Skeletal muscle tissue (tissue), 4 donors: ENCODE measurements around the gene MTRF1. TPM values are rescaled to one million over a fixed set of nuclear protein-coding genes. Genes with fewer than 3 reads are reported as not detected.

Experiments
- H3K27ac ChIP-seq: one replicate; pipeline ENCODE4 v1.7.0; 2013; ENCODE audit warnings: mild to moderate bottlenecking, low read depth, low read length, inconsistent platforms
- H3K27me3 ChIP-seq, 3 donors: one replicate each; pipeline ENCODE4 v1.7.0; 2013; ENCODE audit warnings: low read length in 3 of 3; ENCODE audit not compliant: control insufficient read depth in 3 of 3, insufficient read depth in 3 of 3
- H3K36me3 ChIP-seq, 3 donors: one replicate each; pipeline ENCODE4 v1.7.0; 2013; ENCODE audit warnings: low read length in 3 of 3; ENCODE audit not compliant: control insufficient read depth in 3 of 3, insufficient read depth in 3 of 3
- H3K4me1 ChIP-seq, 3 donors: one replicate each; pipeline ENCODE4 v1.7.0; 2013; ENCODE audit warnings: low read length in 3 of 3, mild to moderate bottlenecking in 3 of 3; ENCODE audit not compliant: control insufficient read depth in 3 of 3, insufficient read depth in 3 of 3
- H3K4me3 ChIP-seq, 3 donors: one replicate each; pipeline ENCODE4 v1.7.0; 2013; ENCODE audit warnings: low read length in 3 of 3
- H3K9ac ChIP-seq, 3 donors: one replicate each; pipeline ENCODE4 v1.7.0; 2013; ENCODE audit warnings: low read length in 3 of 3, mild to moderate bottlenecking in 3 of 3, moderate library complexity in 2 of 3, low read depth in 1 of 3
- H3K9me3 ChIP-seq, 3 donors: one replicate each; pipeline ENCODE4 v1.7.0; 2013; ENCODE audit warnings: low read length in 3 of 3; ENCODE audit not compliant: control insufficient read depth in 3 of 3
- total RNA-seq: library from RNA; depleted of rRNA; stranded (reverse); fragments of >200 nt; gene quantifications from one replicate; pipeline ENCODE4 v1.2.3, GENCODE V29; 2014
- donor health status: Osteomylitis.

MTRF1 gene
- total RNA-seq, 1 donor from 2014 or later, result 16.7 TPM

DNA sequence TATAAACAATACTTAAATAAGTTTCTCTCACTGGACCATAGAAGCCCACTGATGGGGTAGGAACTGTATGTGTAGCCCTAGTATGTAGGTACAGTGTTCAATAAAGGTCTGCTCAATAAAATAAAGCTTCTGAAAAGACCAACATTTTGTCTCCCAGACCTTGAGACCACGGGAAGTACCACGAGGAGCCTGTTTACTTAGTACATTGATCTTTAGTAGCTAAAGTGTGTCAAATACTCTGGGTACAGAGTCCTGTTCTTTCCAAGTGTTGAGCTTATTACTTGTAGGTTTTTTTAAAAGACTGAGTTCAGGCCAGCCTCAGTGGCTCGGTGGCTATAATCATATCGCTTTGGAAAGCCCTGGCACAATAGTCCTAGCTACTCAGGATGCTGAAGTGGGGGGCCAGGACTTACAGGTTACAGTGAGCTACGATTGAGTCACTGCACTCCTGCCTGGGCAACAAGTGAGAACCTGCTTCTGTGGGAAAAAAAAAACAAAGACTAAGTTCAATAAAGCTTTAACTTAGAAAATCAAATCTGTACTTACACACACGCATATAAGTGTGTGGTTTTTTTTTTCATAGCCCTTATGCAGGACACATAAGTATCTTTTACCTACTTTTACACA, 3.4 kb downstream of the MTRF1 start:
- Histone ChIP-seq H3K4me3 (no peak overlapping the region), H3K9me3 (no peaks in the 10 kb centered on the region), H3K9ac (no peak overlapping the region), H3K36me3 (peaks cover 3 to 23% (median 22%) of the 10 kb centered on the region in 3 donors), H3K27ac (no peak overlapping the region), H3K4me1 (peaks cover 0 to 10% (median 5%) of the 10 kb centered on the region in 3 donors), H3K27me3 (no peaks in the 10 kb centered on the region)

DNA sequence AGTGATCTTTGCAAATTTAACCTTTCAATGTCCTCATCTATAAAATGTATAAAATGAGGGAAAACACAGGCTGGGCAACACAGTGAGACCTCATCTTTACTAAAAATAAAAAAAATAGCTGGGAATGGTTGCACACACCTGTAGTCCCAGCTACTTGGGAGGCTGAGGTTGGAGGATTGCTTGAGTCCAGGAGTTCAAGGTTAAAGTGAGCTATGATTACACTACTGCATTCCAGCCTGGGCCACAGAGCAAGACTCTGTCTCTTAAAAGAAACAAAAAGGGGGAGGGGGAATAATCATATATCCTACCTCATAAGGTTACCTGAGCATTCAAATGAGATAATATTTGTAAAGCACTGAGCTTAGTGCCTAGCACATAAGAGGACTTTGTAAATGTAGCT, 5.8 kb downstream of the MTRF1 start:
- H3K36me3 ChIP-seq, result peaks cover 3 to 34% (median 32%) of the 10 kb centered on the region in 3 donors
- no peaks in the 10 kb centered on the region for H3K9me3 ChIP-seq
- H3K9ac ChIP-seq, result no peak overlapping the region

GRCh38 chr13:41254902-41255301, 8.5 kb downstream of the MTRF1 start:
- no peak overlapping the region for H3K9ac ChIP-seq
- H3K27ac ChIP-seq, result no peak overlapping the region
- no peak overlapping the region for H3K4me3 ChIP-seq
- peaks cover 4 to 33% (median 32%) of the 10 kb centered on the region in 3 donors for H3K36me3 ChIP-seq
- no peaks in the 10 kb centered on the region for H3K9me3 ChIP-seq
- H3K4me1 ChIP-seq, result no peaks in the 10 kb centered on the region
- H3K27me3 ChIP-seq, result no peaks in the 10 kb centered on the region

More for the DNA sequence above, 5.8 kb downstream of the MTRF1 start:
- Histone ChIP-seq H3K4me3 (no peak overlapping the region), H3K27ac (no peak overlapping the region), H3K4me1 (peaks cover 0 to 2% (median 2%) of the 10 kb centered on the region in 3 donors), H3K27me3 (no peaks in the 10 kb centered on the region)

DNA sequence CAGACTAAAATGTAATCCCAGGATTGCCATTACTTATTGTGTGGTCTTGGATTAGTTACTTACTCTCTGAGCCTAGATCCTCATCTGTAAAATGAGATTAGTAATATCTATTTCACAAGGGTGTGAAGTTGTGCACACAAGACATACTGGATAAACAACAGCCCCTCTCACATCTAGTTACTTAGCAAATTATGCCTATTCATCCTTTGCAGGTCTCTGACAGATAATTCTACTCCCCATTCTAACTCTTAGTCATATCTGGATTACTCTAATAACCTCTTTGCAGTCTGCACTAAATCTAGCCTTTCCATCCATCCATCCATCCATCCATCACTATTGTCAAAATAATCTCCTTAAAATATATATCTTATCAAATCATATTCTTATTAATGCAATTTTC, 12.4 kb downstream of the MTRF1 start:
- Histone ChIP-seq H3K27ac (no peak overlapping the region), H3K27me3 (no peaks in the 10 kb centered on the region), H3K9me3 (no peaks in the 10 kb centered on the region), H3K4me3 (no peak overlapping the region), H3K4me1 (peaks cover 7 to 24% (median 18%) of the 10 kb centered on the region in 3 donors), H3K36me3 (peaks cover 3 to 21% (median 19%) of the 10 kb centered on the region in 3 donors), H3K9ac (no peak overlapping the region)

DNA sequence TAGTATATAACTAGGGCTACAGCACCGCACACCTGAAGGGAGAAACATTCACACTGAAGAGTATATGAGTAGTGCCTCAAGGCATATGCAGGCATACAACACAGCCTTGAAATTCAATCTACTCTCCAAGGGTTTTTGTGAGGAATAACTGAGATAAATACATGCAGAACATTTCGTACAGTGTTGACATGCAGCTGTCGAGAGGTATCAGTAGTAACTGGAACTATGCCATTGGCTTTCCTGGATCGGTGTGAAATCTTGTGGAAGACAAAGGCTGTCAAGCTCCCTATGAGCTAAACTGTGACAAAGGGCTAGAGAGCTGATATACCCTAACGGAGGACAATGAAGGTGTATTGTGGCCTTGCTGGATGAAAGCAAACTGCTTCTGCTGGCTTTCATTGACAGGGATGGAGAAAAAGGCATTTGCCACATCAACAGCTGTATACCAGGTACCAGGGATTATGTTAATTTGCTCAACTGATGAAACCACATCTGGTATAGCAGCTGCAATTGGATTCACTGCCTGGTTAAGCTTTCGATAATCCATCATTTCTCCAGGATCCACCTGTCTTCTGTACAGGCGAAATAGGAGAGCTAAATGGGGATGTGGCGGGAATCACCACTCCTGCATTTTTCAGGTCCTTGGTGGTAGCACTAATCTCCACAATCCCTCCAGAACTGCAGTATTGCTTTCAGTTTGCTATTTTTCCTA, 16.3 kb downstream of the MTRF1 start:
- Histone ChIP-seq H3K36me3 (peaks cover 3 to 8% (median 4%) of the 10 kb centered on the region in 3 donors), H3K27me3 (no peaks in the 10 kb centered on the region), H3K9ac (peak overlapping the region in 2 of 3 donors; percentile 7 to 40), H3K27ac (peak overlapping the region; percentile 8), H3K4me3 (peak overlapping the region in 1 of 3 donors; percentile 38), H3K9me3 (no peaks in the 10 kb centered on the region), H3K4me1 (peaks cover 7 to 38% (median 26%) of the 10 kb centered on the region in 3 donors)

DNA sequence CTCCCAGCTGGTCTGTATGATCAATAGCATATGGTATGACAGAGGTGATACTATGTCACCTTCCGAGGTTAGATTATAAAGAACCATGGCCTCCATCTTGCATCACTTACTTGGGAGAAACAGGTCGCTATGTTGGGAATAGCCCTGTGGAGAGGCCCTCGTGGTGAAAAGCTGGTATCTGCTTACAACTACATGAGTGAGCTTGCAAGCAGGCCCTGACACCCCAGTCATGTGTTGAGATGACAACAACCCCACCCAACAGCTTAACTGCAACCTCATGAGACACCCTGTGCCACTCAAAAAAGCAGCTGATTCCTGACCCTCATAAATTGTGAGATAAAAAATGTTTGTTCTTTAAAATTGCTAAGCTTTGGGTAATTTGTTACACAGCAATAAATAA, 18.8 kb downstream of the MTRF1 start:
- Histone ChIP-seq H3K36me3 (peaks cover 0 to 2% (median 0%) of the 10 kb centered on the region in 3 donors), H3K9me3 (no peaks in the 10 kb centered on the region), H3K27me3 (no peaks in the 10 kb centered on the region), H3K4me1 (peaks cover 7 to 38% (median 31%) of the 10 kb centered on the region in 3 donors), H3K9ac (no peak overlapping the region), H3K27ac (peak overlapping the region; percentile 3), H3K4me3 (no peak overlapping the region)

DNA sequence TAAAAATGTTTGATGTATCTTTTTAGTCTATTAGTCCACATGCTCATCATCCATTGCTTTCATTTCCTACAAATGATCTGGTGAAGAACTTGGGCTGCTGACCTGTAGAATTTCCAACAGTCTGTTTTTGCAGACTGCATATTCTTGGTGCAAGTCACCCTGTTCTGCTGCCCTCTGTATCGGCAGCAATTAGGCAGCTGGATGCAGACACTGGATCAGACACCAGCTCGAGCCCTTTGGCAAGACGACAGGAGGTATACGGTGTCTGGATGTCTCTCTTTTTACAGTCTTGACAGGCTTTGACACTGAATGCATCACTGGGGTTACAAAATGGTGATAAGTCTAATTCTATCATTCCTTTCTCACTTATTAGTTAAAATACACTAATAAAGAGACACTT, 21.8 kb downstream of the MTRF1 start:
- Histone ChIP-seq H3K4me3 (peak overlapping the region in 1 of 3 donors; percentile 17), H3K9ac (peak overlapping the region in 1 of 3 donors; percentile 19), H3K36me3 (peaks cover 2 to 7% (median 6%) of the 10 kb centered on the region in 3 donors), H3K4me1 (peaks cover 1 to 20% (median 15%) of the 10 kb centered on the region in 3 donors), H3K27ac (no peak overlapping the region), H3K27me3 (no peaks in the 10 kb centered on the region), H3K9me3 (no peaks in the 10 kb centered on the region)

DNA sequence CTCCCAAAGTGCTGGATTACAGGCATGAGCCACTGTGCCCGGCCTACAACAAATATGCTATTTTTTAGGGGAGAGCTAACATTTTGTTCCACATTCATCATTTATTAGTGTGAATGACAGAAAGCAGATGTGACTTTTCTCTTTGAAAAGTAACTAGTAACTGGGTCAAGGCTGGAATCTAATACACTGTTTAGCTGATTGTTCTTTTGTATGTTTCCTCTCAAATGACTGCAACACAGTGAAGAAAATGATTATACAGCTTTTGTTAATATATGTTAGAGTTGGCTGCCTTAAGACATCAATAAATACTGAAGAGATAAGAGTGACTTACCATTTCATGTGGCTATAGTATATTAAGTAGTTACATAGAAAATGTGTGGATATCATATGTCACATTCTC, 27.0 kb downstream of the MTRF1 start:
- Histone ChIP-seq H3K4me3 (no peak overlapping the region), H3K27ac (no peak overlapping the region), H3K9me3 (no peaks in the 10 kb centered on the region), H3K27me3 (no peaks in the 10 kb centered on the region), H3K9ac (no peak overlapping the region), H3K36me3 (peaks cover 7 to 15% (median 9%) of the 10 kb centered on the region in 3 donors), H3K4me1 (peaks cover 0 to under 1% (median 0%) of the 10 kb centered on the region in 3 donors)

DNA sequence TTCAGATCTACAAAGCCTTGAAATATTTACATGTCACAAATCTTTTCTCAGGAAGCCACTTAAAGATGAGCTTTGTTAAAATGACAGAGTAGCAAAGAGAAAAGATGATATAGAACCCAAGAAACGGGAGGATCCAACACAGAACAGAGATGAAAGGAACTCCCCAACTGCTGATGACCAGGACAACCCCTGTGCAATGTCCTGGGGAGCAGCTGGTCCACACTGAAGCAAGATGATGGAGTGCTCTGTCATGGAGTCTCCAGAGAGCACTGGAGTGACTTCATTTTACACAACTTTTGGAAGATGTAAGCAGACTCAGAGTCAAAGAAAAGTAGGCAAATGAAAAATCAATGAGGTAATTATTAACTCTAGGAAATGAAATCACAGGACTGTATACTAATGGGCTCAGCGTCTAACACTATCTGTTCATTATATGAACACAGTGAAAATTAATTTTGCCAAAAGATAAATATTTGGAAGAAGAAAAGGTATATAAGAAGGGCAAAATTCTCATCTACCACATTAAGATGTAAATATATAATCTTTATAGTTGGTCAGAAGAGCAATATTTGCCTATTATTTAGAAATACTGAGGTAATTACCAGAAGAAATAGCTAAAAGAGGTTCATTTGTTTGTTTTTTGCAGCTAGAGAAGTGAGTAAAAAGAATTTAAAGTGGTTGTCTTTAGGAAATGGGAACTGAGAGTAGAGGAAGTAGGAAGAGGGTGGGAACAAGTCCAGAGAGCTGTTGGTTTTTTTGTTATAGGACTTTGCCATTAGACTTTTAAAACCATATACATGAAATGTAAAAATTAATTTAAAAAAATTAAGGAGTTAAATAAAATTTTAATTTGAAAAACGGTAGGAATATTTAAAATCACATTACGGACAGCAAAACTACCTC, 30.5 kb downstream of the MTRF1 start:
- H3K9ac ChIP-seq, result no peak overlapping the region
- no peak overlapping the region for H3K4me3 ChIP-seq
- no peaks in the 10 kb centered on the region for H3K9me3 ChIP-seq
- no peaks in the 10 kb centered on the region for H3K27me3 ChIP-seq
- no peak overlapping the region for H3K27ac ChIP-seq
- peaks cover 5 to 12% (median 8%) of the 10 kb centered on the region in 3 donors for H3K36me3 ChIP-seq
- no peaks in the 10 kb centered on the region for H3K4me1 ChIP-seq
